HTERT RPE-1 (cell line): ENCODE measurements around the gene CNTNAP2.
"Not testable (repeated sequence)": the region's sequence is repeated elsewhere in the genome, so short reads cannot be mapped to it uniquely, and the experiment has no call there.

Experiments used
- in situ Hi-C: fragments of 300-500 bp; cut with MboI; formaldehyde crosslinking; loops from 4 replicates; pipeline ENCODE4 v1.14.3; 2020; ENCODE audit warnings: low sequenced_read_pairs

CNTNAP2 gene

DNA sequence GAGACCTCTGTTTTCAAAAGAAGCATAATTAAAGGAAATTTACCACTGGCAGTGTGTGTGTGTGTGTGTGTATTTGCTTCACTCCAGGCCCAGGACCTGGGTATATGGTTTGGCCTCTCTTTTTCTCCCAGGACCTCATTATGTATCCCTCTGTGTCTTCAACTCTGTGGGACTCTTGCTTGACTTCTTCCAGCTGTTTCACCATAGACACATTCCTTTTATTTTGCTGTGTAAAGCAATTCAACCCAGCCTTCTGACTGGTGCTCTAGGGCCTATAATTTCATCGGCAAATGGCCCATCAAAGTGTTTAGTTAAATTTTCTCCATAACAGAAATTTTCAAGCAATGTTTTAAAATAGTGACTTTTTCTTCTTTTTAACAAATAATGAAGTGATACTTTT, 954.3 kb downstream of the CNTNAP2 start:
- in situ Hi-C loops, result no loop called here

DNA sequence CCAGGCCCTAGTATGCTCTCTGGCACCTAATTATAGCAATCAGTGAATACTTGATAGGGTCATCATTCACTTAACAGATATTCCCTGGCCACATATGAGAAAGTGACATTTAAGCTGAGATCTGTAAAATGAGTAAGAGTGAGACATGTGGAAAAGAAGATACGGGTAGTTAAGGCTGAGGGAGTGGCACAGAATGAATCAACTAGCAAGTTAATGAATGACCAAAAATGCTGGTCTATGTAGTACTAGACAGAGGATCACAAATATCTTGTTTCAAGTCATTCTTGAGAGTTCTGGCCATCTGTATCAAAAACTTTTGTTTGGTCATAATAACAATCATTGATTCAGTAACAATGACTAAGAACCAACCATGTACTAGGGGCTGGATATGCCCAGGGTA, 954.9 kb downstream of the CNTNAP2 start:
- in situ Hi-C loops, result no loop called here

DNA sequence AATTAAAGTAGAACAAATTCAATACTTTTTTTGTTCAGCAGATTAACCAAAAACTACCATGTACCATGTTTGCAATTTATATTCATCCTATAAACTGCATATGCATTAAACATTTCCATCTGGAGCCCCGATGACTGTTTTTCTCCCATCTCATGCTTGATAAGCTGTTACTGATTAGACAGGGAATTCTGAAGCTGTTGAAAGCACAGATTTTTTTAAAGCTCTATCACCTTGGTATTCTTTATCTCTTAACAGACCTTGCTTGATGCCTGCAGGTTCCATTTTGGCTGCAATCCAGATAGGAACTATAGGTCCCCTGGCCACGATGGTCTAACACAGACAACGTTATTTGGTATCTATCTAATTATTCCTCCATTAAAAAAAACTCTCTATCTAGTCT, 961.7 kb downstream of the CNTNAP2 start:
- in situ Hi-C loops, result no loop called here

DNA sequence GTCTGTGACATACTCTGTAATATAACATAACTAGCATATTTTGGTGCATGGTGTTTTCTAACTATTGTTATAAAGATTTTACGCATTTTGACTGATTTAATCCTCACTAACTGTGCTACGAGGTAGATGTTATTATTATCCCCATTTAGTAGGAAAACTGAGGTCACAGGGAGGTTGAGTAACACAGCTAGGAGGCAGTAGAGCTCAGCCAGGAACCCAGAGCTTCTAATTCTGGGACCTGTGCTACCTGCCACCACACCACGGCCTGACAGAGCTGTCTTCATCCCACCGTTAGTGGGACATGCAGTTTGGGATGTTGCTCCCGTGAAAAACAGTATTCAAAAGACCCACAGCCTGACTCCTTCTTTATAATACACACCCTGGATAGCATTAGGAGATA, 962.5 kb downstream of the CNTNAP2 start:
- in situ Hi-C loops, result no loop called here

DNA sequence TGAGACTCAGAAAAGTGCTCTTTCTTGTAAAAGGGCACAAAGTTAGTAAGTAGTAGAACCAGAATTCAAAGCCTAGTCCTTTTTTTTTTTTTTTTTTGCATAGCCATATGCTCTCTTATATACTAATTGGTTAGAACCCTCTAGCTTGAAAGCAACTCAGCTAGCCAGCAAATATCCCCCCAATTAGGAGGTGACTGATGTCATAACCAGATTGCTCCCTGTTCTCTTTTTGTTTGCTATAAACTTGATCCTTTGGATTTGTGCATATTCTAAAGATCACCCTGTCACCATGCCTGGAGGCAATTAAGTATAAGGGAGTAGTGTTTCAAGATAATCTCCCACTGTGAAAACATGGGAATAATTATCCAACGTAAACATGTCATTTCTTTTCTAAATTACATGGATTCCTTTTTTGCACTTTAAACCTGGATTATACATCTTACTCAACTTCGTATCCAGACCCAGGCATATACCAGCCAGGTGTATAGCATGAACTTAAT, 963.4 kb downstream of the CNTNAP2 start:
- in situ Hi-C loops, result no loop called here

DNA sequence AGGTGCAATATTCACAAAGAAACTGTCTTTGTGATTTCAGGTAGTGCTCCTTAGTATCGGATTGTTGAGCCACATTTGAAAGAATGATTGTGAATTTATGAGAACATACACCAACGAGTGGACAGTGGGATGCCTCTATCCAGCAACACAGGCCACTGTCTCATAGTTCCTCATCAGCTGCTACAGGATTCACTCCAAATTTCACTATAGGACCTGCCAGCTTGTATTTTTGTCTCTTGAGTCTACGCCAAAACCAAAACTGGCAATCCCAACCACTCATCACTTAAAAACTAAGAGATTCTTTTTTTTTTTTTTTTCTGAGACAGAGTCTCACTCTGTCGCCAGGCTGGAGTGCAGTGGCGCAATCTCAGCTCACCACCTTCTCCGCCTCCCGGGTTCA, 964.5 kb downstream of the CNTNAP2 start:
- in situ Hi-C loops, result no loop called here

DNA sequence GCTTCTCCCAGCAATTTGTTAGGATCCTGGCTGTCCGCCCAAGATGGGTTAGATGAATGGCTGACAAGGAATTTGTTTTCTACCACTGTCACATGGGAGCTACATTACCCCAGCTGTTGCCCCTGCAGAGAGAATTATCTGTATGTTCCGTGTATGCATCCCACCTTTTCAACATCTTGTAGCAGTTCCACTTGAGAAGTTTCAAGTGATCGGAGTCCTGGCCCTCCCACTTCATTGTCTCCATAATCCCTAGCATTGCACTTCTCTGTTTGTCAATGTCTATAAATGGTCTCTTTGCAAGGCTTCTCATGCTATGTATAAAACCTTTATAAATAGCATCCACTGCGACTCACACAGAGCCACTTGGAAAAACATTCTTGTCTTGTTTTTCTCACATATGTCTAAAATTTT, 972.5 kb downstream of the CNTNAP2 start:
- in situ Hi-C loops, result no loop called here

DNA sequence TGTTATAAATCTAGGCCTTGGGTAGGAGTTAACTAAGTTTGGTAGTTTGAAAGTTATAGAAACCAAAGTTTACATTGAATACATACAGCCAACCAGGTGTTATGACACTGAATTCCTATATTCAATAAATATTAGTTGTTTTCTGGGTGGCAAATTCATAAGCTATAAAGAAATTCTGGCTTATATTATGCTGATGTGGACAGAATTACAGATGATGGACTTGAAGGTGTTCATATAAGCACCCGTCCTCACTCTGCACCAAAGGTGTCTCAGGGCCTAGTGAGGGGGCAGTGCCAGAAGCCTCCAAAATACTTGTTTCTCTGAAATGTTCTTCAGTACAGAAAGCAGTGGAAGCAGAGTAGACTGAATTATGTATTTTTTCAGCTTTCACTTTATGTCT, 973.0 kb downstream of the CNTNAP2 start:
- in situ Hi-C loops, result no loop called here

DNA sequence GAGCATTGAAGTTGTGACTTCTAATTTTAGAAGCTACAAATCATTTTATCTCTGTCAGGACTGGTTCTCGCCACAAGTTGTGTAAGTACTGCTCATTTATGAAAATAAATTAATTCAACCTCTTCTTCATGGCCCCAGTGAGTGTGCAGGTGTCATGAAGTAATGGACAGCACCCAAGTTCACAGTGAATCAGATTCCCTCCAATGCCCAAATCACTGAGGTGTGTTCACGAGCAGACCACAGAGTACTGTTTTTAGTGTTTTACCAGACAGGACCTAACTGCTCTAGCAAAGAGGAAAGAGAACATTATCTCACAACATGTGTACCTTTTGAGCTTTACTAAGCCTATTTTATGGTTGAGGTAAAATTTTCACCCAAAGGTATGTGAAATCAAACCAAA, 980.0 kb downstream of the CNTNAP2 start:
- in situ Hi-C loops, result no loop called here

DNA sequence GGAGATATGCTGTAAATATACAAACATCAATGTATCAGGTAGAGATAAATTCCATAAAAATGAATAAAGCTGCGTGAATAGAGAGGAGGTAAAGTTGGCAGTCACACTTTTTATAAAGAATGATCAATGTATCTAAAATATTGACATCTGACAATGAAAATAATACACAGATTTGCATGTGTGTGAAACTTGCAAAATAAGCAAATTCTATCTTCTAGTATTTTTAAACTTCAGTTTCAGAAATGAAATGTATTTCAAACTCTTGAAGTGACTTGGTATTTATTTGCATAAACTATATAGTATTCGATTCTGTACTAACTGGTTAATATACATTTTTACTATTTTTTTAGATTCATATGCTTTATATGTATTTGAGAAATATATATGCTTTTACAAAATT, 986.6 kb downstream of the CNTNAP2 start:
- in situ Hi-C loops, result no loop called here

DNA sequence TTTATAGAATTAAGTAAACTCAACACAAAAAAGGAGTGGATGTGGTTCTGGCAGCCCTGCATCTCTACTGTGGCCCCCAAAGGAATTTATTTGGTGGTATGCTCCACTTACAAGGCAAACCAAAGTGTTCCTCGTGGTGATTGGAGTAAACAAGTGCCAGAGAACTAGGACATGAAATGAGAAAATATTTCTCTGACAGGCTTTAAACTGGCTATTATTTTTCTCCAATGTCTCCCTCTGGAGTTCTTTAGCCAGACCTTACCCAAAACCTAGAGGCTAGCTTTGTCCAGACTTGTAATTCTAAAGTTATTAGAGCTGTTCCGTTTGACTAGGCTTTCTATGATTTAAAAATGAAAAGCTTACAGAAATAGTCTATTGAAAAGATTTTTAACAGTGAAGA, 990.1 kb downstream of the CNTNAP2 start:
- in situ Hi-C loops, result no loop called here

DNA sequence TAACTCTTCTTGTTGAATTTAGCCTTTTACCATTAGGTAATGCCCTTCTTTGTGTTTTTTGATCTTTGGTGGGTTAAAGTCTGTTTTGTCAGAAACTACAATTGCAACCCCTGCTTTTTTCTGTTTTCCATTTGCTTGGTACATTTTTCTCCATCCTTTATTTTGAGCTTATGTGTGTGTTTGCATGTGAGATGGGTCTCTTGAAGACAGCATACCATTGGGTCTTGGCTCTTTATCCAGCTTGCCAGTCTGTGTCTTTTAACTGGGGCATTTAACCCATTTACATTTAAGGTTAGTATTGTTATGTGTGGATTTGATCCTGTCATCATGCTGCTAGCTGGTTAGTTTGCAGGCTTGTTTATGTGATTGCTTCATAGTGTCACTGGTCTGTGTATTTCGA, 997.9 kb downstream of the CNTNAP2 start:
- in situ Hi-C loops, result not testable (repeated sequence)

DNA sequence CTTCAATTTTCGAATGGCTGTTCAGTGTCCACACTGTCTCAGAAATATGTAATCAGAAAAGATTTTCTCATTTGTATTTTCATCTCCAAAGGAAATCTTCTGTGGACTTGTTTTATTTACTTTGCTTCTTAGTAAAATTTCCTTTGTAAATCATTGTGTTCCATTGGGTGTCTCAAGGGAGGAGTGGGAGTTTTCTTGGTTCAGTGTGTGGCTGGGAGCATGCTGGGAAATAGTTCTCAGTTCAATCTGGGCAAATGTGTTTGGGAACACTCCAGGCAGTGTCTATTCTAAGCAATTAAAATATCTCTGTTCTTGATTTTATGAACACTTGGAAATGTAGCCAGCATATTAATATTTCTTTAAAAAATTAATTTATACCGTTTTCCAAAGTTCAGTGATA, 1019.8 kb downstream of the CNTNAP2 start:
- in situ Hi-C loops, result no loop called here

DNA sequence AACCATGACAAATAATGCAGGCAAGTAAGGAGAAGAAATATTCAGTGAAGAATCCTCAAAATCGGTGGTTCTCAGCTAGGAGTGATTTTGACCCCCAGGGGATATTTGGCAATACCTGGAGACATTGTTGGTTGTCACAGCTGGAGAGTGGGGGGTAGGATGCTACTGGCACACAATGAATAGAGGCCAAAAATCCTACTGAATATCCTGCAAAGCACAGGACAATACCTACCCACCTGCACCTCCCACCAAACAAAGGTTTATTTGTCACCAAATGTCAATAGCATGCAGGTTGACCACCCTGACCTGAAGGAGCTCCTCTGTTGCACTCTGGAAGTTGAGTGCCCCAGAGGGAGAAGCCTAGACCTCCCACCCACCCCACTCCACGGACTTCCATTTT, 1028.6 kb downstream of the CNTNAP2 start:
- in situ Hi-C loops, result no loop called here

DNA sequence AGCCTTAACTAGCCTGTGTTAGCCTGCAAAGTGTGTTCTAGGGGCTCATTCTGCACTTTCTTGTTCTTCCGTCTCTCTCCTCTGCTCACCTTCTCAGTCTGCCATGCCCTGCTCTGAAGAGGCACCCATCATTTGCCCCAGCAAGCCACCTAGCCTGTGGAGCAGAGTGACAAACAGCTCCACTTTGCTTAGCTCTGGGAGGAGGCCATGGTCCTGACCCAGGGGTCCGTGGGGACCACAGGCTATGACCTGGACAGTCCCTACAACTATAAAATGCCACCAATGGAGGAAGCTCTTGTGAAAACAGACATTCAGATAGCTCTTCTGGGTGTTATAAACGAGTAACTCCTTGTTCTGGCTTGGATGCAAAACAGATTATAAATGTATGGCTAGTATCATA, 1029.6 kb downstream of the CNTNAP2 start:
- in situ Hi-C loops, result no loop called here

DNA sequence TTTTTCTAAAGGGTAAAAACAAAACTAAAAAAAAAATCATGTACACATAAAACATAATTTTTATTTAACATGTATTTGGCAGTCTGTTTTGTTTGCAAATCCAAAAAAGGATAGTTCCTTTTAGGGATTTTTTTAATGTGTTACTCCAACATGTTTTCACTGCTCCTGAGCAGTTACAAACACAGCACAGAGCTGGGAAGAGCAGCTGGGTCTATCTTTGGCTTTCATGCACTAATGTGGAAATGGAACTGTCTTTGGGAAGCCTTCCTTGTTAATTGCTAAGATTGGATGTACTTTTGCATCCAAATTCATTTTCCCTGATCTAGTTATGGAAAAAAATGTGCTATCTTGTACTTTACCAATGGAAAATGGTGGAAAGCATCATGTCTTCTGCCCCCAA, 1035.1 kb downstream of the CNTNAP2 start:
- in situ Hi-C loops, result no loop called here

DNA sequence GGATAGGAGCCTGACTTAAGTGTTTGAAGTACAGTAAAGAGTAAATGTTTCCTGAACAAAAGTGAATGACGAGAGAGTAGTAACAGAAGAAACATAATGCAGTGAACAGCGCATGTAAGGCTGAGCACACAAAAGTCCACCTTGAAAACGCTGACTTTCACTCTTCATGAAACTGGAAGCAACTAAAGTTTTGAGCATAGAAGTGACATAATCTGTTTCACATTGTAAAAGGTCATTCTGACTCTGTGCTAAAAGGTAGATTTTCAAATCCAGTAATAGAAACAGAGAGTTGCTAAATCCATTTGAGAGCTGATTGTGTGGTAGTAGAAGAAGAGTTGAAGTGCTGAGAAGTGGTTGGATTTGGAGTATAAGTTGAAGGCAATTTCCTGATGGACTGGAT, 1037.0 kb downstream of the CNTNAP2 start:
- in situ Hi-C loops, result no loop called here

DNA sequence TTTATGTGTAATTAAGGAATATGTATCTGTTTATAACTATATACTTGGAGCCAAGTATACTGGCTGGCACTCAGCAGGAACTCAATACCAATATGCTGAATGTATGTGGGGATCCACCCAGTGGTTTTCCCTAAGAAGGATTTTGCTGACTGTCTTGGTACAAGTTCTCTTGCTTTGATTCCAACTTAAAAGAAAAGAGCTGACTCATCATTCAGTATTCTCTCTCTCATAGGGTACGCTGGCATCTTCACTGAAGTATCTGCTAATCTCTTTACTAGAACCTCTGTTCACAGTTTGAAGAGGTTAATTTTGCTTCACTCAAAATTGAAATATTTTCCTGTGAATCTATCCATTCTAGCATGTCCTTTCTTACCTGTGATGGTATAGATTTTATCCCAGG, 1044.8 kb downstream of the CNTNAP2 start:
- in situ Hi-C loops, result no loop called here

DNA sequence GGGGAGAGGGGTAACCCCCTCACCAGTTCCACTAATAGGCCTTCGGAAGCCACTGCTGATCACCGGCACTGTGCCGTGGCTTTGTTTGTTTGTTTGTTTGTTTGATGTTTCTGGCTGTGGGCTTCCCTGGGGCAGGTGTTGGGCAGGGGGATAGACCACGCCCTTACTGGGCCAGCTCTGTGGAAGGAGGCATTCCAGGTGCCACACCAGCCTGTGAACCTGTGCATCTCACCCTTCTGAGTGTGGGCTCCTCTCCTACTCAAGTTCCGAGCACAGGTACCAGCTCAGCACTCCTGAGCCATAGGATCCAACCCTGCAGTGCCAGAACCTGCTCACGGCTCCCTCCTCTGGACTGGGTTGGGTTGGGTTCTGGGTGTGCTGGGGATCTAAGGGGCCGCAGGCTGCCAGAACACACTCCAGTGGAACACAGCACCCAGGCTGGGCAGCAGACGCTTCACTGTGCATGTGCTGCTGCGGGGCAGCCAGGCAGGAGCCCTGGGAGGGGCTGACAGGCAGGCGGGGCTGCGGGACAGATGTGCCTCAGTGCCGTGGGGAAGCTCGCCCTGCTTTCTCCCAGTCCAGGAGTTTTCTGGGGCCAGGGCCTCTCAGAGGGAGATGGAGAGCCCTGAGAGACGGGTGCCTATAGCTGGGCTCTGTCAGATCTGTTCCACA, 1053.9 kb downstream of the CNTNAP2 start:
- in situ Hi-C loops, result no loop called here

DNA sequence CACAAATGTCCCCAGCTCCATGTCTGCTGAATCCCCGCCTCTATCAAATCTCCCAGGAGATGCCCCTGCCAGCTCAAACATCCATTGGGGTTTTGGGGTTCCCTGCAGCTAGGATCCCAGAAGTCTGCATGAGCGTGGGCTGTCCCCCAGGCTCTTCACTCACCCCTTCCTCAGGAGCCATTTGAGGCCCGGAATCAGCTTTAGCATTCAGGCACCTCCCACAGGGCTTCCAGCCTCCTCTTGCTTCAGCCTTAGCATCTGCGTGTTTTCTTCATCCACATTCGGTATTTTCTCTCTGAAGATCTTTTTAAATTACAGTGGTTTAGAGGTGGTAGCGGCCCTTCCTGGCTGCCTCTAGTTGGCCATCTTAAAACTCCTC, 1054.4 kb downstream of the CNTNAP2 start:
- in situ Hi-C loops, result no loop called here

DNA sequence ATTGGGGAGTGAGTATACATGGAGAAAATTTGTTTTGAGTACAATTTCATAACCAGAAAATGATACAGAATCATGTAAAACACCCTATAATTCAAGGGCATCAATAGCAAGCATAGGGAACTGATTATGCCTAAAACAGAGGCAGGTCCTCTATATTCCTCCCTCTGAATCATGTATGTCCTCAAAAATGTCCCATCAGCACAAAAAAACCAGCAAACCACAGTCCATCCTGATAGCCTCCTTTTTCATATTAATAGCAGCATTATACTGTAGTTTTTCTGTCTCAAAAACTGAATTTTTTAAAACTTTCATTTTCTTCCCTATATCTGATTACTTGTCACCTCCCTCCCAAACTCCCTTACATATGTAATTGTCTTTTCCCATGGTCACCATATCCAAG, 1057.3 kb downstream of the CNTNAP2 start:
- in situ Hi-C loops, result no loop called here

DNA sequence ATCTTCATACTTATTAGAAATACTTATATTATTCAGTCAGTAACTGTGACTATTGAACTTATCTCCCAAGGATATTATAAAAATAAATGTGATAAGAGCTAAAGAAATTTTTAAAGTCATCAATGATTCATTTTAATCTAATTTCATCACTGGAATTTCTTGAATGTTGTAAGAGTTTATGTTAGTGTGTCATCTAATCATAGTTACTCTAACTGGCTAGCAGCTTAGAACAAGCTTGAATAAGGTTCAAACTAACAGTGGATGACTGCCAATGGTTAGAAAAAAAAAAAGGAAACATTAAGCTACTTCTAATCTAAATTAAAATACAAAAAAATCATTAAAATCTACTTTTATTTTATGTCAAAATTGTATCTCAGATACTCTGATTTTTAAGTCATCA, 1066.3 kb downstream of the CNTNAP2 start:
- in situ Hi-C loops, result no loop called here

DNA sequence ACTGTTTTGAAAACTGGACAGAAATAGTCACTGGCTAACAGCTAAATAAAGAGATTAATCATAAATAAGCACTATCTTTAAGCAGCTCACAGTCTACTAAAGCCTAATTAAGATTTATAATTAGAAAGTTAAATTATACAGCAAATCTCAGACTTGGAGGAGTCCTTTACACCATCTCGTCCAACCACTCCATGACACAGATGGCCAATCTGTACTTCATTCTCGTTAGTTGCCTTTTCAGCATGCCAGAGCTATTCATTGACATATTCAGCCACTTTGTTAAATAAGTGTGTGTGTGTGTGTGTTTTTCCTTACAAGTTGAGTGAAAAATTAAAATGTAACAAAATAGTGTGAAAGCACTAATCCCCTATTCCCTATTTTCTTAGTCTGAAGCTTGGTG, 1066.7 kb downstream of the CNTNAP2 start:
- in situ Hi-C loops, result no loop called here
